Measurements from ENCODE around the gene GRM1. TPM values are rescaled to one million over a fixed set of nuclear protein-coding genes. Genes with fewer than 3 reads are reported as not detected.

Gene GRM1
- total RNA-seq, 2 experiments from 2014 or later, result not detected

DNA sequence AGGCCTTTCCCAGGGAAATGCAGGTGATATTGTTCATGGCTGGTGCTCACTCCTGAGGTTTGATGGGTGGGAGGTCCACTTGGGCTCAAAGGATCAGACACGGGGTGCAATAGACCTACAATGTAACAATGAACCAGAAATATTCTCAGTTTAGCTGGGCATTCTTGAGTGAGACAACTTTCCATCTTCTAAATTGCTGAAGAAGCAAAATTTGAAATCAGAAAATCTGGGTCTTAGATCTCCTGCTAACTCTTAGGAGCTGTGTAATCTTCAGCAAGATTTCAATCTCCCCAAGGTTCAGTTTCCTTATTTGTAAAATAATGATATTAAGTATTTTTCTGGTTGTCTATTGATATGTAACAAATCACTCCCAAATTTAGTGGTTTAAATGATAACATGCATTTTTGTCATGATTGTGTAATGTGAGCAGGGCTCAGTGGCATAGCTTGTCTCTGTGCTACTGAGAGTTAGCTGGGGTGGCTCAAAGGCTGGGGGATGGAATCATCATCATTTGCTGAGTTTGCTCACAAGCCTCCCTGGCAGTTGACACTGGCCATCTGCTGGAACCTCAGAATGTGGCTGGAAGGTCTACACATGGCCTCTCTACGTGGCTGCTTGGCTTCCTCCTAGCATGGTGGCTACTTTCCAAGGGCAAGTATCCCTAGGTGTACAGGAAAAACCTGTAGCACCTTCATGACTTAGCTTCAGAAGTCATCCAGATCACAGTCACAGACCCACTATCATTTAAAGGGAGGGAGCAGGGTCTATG, 98.8 kb downstream of the GRM1 start:
- Mint-ChIP-seq H3K27ac (no peak overlapping the region), H3K4me3 (no peak overlapping the region), H3K9me3 (no peaks in the 10 kb centered on the region)

DNA sequence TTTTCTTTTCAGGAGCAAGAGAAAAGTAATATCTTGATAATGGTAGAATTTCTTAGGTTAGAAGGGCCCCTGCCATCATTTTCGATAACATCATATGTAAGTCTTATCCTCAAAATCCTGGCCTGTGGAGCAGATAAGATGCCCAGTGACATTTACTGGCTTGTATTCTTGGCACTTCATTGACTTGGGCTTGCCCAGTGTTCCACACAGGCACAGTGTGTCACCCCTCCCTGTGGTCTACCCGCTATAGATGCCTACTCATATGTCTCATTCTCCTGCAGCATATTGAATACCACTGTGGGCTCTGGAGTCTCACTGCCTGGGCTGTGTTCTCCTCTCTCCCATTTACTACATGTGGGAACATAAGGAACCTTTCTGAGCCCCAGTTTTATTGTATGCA, 105.0 kb downstream of the GRM1 start:
- Mint-ChIP-seq H3K36me3 (no peaks in the 10 kb centered on the region), H3K27me3 (no peaks in the 10 kb centered on the region), H3K4me1 (no peaks in the 10 kb centered on the region), H3K4me3 (no peak overlapping the region), H3K27ac (no peak overlapping the region), H3K9me3 (no peaks in the 10 kb centered on the region)
- no peak for DNase-seq

More for the DNA sequence above, 98.8 kb downstream of the GRM1 start:
- Mint-ChIP-seq H3K36me3 (no peaks in the 10 kb centered on the region), H3K27me3 (peaks cover 4% of the 10 kb centered on the region), H3K4me1 (no peaks in the 10 kb centered on the region)
- no peak for DNase-seq

DNA sequence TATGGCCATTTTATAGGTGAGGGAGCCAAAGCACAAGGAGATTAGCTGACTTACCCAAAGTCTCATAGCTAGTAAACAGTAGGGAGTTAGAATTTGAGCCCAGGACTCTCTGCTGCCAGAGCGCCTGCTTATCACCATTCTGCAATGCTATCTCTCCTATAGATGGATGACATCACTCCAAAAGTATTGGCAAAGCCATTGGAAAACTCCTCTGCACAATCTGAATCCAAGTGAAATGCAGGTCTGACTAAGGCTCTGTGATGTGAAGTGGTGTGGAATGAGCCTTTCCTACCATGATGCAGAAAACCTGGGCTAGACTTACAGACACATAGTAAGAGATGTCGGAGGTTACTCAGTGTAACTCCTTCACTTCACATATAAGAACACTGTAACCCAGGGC, 106.3 kb downstream of the GRM1 start:
- no peak for DNase-seq
- no peaks in the 10 kb centered on the region for H3K27me3 Mint-ChIP-seq
- H3K4me3 Mint-ChIP-seq, result no peak overlapping the region
- H3K9me3 Mint-ChIP-seq, result no peaks in the 10 kb centered on the region
- no peaks in the 10 kb centered on the region for H3K4me1 Mint-ChIP-seq
- no peak overlapping the region for H3K27ac Mint-ChIP-seq
- H3K36me3 Mint-ChIP-seq, result no peaks in the 10 kb centered on the region

DNA sequence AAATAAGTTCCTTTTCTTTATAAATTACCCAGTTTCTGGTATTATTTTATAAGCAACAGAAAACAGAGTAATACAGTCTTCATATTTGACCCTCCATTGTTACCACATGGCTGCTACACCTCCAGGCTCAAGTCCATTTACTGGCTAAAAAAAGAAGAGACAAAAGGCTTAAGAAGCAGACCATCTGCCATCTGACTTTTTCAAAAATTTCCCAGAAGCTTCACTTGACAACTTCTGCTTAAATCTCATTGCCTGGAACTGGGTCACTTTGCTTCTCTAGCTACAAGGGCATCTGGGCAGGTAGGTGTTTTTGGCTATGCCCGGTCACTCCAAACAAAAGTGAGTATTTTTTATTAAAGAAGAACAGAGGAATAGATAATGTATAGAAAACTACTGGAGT, 118.0 kb downstream of the GRM1 start:
- Mint-ChIP-seq H3K4me3 (no peak overlapping the region), H3K9me3 (no peaks in the 10 kb centered on the region), H3K4me1 (no peaks in the 10 kb centered on the region), H3K27ac (no peak overlapping the region), H3K27me3 (no peaks in the 10 kb centered on the region), H3K36me3 (no peaks in the 10 kb centered on the region)
- DNase-seq, result no peak

DNA sequence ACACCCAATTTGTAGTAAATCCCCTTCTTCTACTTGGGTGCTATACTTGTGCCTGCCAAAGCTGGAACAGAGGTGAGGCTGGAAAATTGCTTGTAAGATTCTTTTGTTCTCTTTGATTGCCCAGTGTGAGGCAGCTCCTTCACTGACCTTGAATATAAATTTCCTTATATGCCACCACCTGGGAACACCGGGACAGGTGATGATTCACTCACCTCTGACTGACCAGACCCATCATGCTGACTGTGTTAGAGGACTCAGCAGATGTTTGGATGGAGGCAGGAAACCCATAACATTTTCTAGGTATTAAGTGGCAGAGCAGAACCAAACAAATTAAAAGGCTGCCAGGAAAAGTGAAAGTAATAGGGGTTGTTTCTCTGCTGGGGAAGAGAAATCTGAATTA, 120.9 kb downstream of the GRM1 start:
- no peak overlapping the region for H3K27ac Mint-ChIP-seq
- H3K4me1 Mint-ChIP-seq, result no peaks in the 10 kb centered on the region
- H3K9me3 Mint-ChIP-seq, result no peaks in the 10 kb centered on the region
- no peaks in the 10 kb centered on the region for H3K36me3 Mint-ChIP-seq
- H3K27me3 Mint-ChIP-seq, result peaks cover 9% of the 10 kb centered on the region
- DNase-seq, result no peak
- H3K4me3 Mint-ChIP-seq, result no peak overlapping the region

- H3K27me3 Mint-ChIP-seq, result peaks cover 9% of the 10 kb centered on the region
- no peaks in the 10 kb centered on the region for H3K9me3 Mint-ChIP-seq
These were observed 124.3 kb downstream of the GRM1 start for GRCh38 chr6:146153040-146153758.

GRCh38 chr6:146154197-146154596, 125.3 kb downstream of the GRM1 start:
- H3K36me3 Mint-ChIP-seq, result no peaks in the 10 kb centered on the region
- H3K27ac Mint-ChIP-seq, result no peak overlapping the region
- peaks cover 9% of the 10 kb centered on the region for H3K27me3 Mint-ChIP-seq
- H3K4me1 Mint-ChIP-seq, result no peaks in the 10 kb centered on the region
- H3K4me3 Mint-ChIP-seq, result no peak overlapping the region
- no peaks in the 10 kb centered on the region for H3K9me3 Mint-ChIP-seq
- DNase-seq, result no peak

More at GRCh38 chr6:146153040-146153758, 124.3 kb downstream of the GRM1 start:
- no peak for DNase-seq
- no peak overlapping the region for H3K27ac Mint-ChIP-seq
- H3K36me3 Mint-ChIP-seq, result no peaks in the 10 kb centered on the region
- H3K4me1 Mint-ChIP-seq, result no peaks in the 10 kb centered on the region
- no peak overlapping the region for H3K4me3 Mint-ChIP-seq

DNA sequence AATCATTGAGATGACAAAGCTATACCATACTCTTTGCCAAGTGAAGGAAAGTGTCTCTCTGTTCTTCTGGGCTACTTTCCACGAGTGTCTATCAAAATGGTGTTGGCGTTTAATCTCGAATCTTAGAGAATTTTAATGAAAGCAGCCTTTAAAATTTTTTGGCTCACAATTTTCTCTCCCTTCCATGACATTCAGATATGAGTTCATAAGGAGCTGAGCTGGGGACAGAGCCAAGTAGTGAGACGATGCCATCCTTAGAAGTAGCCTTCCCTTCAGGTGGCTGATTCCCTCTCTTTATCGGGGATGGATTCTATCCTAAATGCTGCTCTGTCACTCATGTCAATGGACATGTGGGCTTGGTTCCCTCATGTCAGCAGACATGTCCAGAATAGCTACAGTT, 132.8 kb downstream of the GRM1 start:
- Mint-ChIP-seq H3K4me3 (no peak overlapping the region), H3K27ac (no peak overlapping the region), H3K9me3 (no peaks in the 10 kb centered on the region), H3K27me3 (no peaks in the 10 kb centered on the region), H3K36me3 (no peaks in the 10 kb centered on the region), H3K4me1 (no peaks in the 10 kb centered on the region)
- no peak for DNase-seq

- no peaks in the 10 kb centered on the region for H3K27me3 Mint-ChIP-seq
- peaks cover 6% of the 10 kb centered on the region for H3K9me3 Mint-ChIP-seq
- DNase-seq, result no peak
- H3K4me1 Mint-ChIP-seq, result no peaks in the 10 kb centered on the region
- no peak overlapping the region for H3K27ac Mint-ChIP-seq
- no peaks in the 10 kb centered on the region for H3K36me3 Mint-ChIP-seq
- H3K4me3 Mint-ChIP-seq, result no peak overlapping the region
These were observed 141.0 kb downstream of the GRM1 start for GRCh38 chr6:146169872-146170271.

DNA sequence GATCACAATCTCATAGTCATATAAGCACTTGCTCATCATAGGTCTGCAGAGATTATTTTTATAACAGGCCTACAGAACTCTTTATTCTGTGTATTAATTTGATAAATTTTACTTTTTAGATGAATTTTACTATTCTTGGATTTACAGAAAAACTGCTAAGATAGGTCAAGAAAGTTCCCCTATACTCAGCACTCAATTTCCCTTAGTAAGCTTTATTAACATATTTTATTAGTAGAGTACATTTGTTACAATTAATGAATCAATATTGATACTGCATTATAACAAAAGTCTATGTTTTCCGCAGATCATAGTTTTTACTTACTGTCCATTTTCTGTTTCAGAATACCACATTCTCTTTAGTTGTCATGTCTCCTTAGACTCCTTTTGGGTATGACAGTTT, 148.9 kb downstream of the GRM1 start:
- no peak for DNase-seq
- H3K27me3 Mint-ChIP-seq, result no peaks in the 10 kb centered on the region
- H3K9me3 Mint-ChIP-seq, result no peaks in the 10 kb centered on the region
- no peak overlapping the region for H3K4me3 Mint-ChIP-seq
- no peaks in the 10 kb centered on the region for H3K36me3 Mint-ChIP-seq
- H3K27ac Mint-ChIP-seq, result no peak overlapping the region
- no peaks in the 10 kb centered on the region for H3K4me1 Mint-ChIP-seq

DNA sequence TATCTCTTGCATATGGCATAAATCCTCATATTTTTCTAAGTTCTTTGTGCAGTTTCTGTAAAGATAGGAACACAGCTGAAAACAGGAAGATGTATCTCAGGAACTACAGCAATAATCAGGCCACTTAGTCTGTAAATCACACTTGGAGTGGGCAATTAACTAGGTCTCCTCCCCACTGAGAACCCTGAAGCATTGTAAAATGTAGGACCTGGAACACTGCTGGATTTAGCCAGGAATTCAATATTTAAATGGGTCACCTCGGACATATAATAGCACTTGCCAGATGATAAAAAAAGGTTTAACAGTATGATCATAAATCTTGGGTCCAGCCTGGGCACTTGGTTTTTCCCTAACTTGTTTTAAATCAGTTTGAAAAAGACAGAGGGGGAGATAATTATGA, 155.0 kb downstream of the GRM1 start:
- no peaks in the 10 kb centered on the region for H3K27me3 Mint-ChIP-seq
- no peaks in the 10 kb centered on the region for H3K36me3 Mint-ChIP-seq
- no peak overlapping the region for H3K4me3 Mint-ChIP-seq
- no peak for DNase-seq
- no peak overlapping the region for H3K27ac Mint-ChIP-seq
- H3K9me3 Mint-ChIP-seq, result no peaks in the 10 kb centered on the region
- H3K4me1 Mint-ChIP-seq, result no peaks in the 10 kb centered on the region

DNA sequence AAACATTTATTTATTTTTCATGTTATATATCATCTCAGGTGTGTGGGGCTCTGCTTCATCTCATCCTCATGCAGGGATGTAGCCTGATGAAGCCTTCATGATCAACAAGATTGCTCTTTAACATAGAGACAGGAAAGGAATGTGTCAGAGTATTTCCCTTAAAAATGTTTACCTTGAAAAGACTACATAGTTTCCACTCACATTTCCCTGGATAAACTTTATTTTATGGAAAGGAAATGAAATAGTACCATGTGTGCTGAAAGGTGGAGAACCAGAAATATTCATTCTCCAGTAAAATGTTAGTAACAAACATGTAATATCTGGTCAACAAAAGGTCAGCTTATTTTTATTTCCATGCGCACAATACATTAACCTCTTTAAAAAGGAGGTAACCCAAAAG, 155.8 kb downstream of the GRM1 start:
- Mint-ChIP-seq H3K4me1 (no peaks in the 10 kb centered on the region), H3K4me3 (no peak overlapping the region), H3K27ac (no peak overlapping the region), H3K36me3 (no peaks in the 10 kb centered on the region), H3K9me3 (no peaks in the 10 kb centered on the region), H3K27me3 (no peaks in the 10 kb centered on the region)
- DNase-seq, result no peak

DNA sequence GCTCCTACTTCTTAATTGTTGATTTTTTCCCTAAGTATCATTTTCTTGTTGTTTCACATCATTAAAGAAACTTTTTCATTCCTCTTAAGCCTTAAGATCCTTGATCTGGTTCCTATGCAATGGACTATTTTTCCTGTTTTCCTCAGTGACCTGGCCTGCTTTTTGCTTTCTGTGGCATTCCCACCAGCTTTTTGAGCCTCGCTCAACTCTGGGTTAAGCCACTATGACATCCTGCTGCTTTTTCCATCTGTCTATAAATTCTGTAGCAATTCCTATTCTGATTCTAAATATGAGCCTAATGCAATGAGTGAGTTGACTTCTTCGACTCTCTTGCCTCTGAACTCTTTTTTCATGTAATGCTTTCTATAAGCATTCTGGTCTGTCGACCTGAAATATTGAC, 160.3 kb downstream of the GRM1 start:
- peaks cover 3% of the 10 kb centered on the region for H3K27me3 Mint-ChIP-seq
- no peak for DNase-seq
- no peaks in the 10 kb centered on the region for H3K36me3 Mint-ChIP-seq
- no peak overlapping the region for H3K4me3 Mint-ChIP-seq
- H3K9me3 Mint-ChIP-seq, result no peaks in the 10 kb centered on the region
- no peaks in the 10 kb centered on the region for H3K4me1 Mint-ChIP-seq
- no peak overlapping the region for H3K27ac Mint-ChIP-seq

GRCh38 chr6:146190581-146190980, 161.7 kb downstream of the GRM1 start:
- Mint-ChIP-seq H3K9me3 (no peaks in the 10 kb centered on the region), H3K27me3 (peaks cover 3% of the 10 kb centered on the region), H3K4me1 (no peaks in the 10 kb centered on the region), H3K36me3 (no peaks in the 10 kb centered on the region), H3K27ac (no peak overlapping the region), H3K4me3 (no peak overlapping the region)
- no peak for DNase-seq

DNA sequence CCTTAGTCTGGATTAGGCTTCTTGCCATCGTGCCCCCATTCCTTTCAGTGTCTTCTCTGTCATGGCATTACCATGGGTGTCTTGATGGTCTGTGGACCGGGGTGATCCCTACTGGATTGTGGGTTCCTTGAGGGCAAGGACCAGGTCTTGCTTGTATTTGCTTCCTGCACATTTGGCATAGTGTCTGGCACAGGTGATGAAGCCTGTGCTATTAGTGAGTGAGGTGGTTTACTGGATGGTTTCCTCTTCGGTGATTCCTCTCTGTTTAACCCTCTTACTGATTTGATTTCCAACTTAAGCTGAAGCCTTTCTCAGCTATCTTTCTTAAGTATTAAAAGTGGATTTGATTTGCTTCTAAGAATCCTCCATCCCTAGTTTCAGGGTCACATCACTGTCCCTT, 162.3 kb downstream of the GRM1 start:
- Mint-ChIP-seq H3K4me3 (no peak overlapping the region), H3K9me3 (no peaks in the 10 kb centered on the region), H3K27ac (no peak overlapping the region), H3K36me3 (no peaks in the 10 kb centered on the region), H3K27me3 (peaks cover 3% of the 10 kb centered on the region), H3K4me1 (no peaks in the 10 kb centered on the region)
- DNase-seq, result no peak

- Mint-ChIP-seq H3K4me3 (no peak overlapping the region), H3K9me3 (no peaks in the 10 kb centered on the region), H3K36me3 (no peaks in the 10 kb centered on the region), H3K27ac (no peak overlapping the region), H3K4me1 (no peaks in the 10 kb centered on the region), H3K27me3 (peaks cover 3% of the 10 kb centered on the region)
- no peak for DNase-seq
These were observed 162.8 kb downstream of the GRM1 start for GRCh38 chr6:146191612-146192011.
